ENCODE results near the gene MPIG6B. TPM values are rescaled to one million over a fixed set of nuclear protein-coding genes. Genes with fewer than 3 reads are reported as not detected.
A peak's percentile ranks its signal among the peaks of the same experiment; 100 is the strongest.

MPIG6B gene
- polyA plus RNA-seq, 3 donors: 0.09 to 0.75 (median 0.68) TPM

- Histone ChIP-seq H3K27ac (ENCODE audit: low read depth in 1 of 2, low read length in 2 of 2) (peak within 1 kb of the TSS; percentile 94 to 96), H3K79me2 (ENCODE audit: insufficient read depth, low read length) (peaks cover 53% of the 10 kb centered on the region), H4K20me1 (ENCODE audit: insufficient read depth, low read length) (peaks cover 38% of the 10 kb centered on the region), H2AFZ (ENCODE audit: insufficient read depth, low read depth, low read length, poor library complexity, severe bottlenecking) (no peak within 1 kb of the TSS), H3K4me3 (replicated peaks in 1 of 3; ENCODE audit: low read depth in 2 of 3, low read length in 3 of 3) (peak within 1 kb of the TSS; percentile 68 to 87 (median 81)), H3K4me1 (ENCODE audit: control insufficient read depth in 1 of 2, insufficient read depth in 2 of 2, low read length in 2 of 2) (peaks cover 70 to 84% of the 10 kb centered on the region in 2 donors), H3K9me3 (replicated peaks in 1 of 2; ENCODE audit: control insufficient read depth in 1 of 2, insufficient read depth in 1 of 2, low read length in 2 of 2) (no peaks in the 10 kb centered on the region), H3K9ac (ENCODE audit: insufficient read depth, low read length, poor library complexity, severe bottlenecking) (peak within 1 kb of the TSS; percentile 71), H3K36me3 (replicated peaks in 1 of 2; ENCODE audit: control insufficient read depth in 1 of 2, insufficient read depth in 2 of 2, low read length in 2 of 2) (peaks cover 36% of the 10 kb centered on the region in 2 donors), H3K27me3 (ENCODE audit: control insufficient read depth in 2 of 2, insufficient read depth in 2 of 2, low read length in 2 of 2) (no peaks in the 10 kb centered on the region), H3K4me2 (replicated peaks; ENCODE audit: extremely low read depth, low read length, poor library complexity, severe bottlenecking) (peak within 1 kb of the TSS; percentile 92)
- H3K27me3 Mint-ChIP-seq (ENCODE audit: low read depth in 3 of 3): peaks cover 1 to 6% (median 4%) of the 10 kb centered on the region in 3 donors
- peaks cover 63 to 65% of the 10 kb centered on the region in 2 donors for H3K36me3 Mint-ChIP-seq
- WGBS (ENCODE audit: insufficient coverage): 19% methylated on average over 14 of the region's 36 CpGs
- H3K9me3 Mint-ChIP-seq: peaks cover 0 to 4% (median 0%) of the 10 kb centered on the region in 7 donors
- no peak for TF ChIP-seq CTCF (IDR thresholded peaks at IDR 0.05)
- peaks cover 70% of the 10 kb centered on the region for H3K4me1 Mint-ChIP-seq
- intact Hi-C loops (cut with micrococcal nuclease): loop anchor here (1.0 to 10.0 kb wide), 3 partner anchors 7 to 106 kb away; partner anchors contain the start of gene CLIC1 (in 1 of the 2)
- peak within 1 kb of the TSS; percentile 96 for H3K4me3 Mint-ChIP-seq
- H3K27ac Mint-ChIP-seq: peak within 1 kb of the TSS; percentile 96 to 99 (median 98)
- DNase-seq: no peak
These were observed 5.8 kb downstream of the MPIG6B start, which contains the start of gene DDAH2 for GRCh38 chr6:31728767-31729514. TSS of gene DDAH2 (minus strand) at chr6:31729299. CDS start at chr6:31729161, 138 bp downstream.

GRCh38 chr6:31729515-31729978, 6.4 kb downstream of the MPIG6B start:
- intact Hi-C loops (cut with micrococcal nuclease): loop anchor here (5.0 to 10.0 kb wide), 2 partner anchors 103 to 105 kb away; no protein-coding TSS in a partner anchor
- peak overlapping the region; percentile 96 for H3K4me3 Mint-ChIP-seq
- Histone ChIP-seq H4K20me1 (ENCODE audit: insufficient read depth, low read length) (peaks cover 44% of the 10 kb centered on the region), H3K9ac (ENCODE audit: insufficient read depth, low read length, poor library complexity, severe bottlenecking) (peak overlapping the region; percentile 64), H3K36me3 (replicated peaks in 1 of 2; ENCODE audit: control insufficient read depth in 1 of 2, insufficient read depth in 2 of 2, low read length in 2 of 2) (peaks cover 39 to 40% of the 10 kb centered on the region in 2 donors), H3K9me3 (replicated peaks in 1 of 2; ENCODE audit: control insufficient read depth in 1 of 2, insufficient read depth in 1 of 2, low read length in 2 of 2) (no peaks in the 10 kb centered on the region), H3K4me1 (ENCODE audit: control insufficient read depth in 1 of 2, insufficient read depth in 2 of 2, low read length in 2 of 2) (peaks cover 76 to 90% of the 10 kb centered on the region in 2 donors), H3K79me2 (ENCODE audit: insufficient read depth, low read length) (peaks cover 59% of the 10 kb centered on the region), H3K4me2 (replicated peaks; ENCODE audit: extremely low read depth, low read length, poor library complexity, severe bottlenecking) (peak overlapping the region; percentile 92), H3K27me3 (ENCODE audit: control insufficient read depth in 2 of 2, insufficient read depth in 2 of 2, low read length in 2 of 2) (no peaks in the 10 kb centered on the region), H3K27ac (ENCODE audit: low read depth in 1 of 2, low read length in 2 of 2) (peak overlapping the region; percentile 94 to 96), H3K4me3 (replicated peaks in 1 of 3; ENCODE audit: low read depth in 2 of 3, low read length in 3 of 3) (peak overlapping the region; percentile 68 to 87 (median 81)), H2AFZ (ENCODE audit: insufficient read depth, low read depth, low read length, poor library complexity, severe bottlenecking) (no peak overlapping the region)
- peaks cover 0 to 4% (median 4%) of the 10 kb centered on the region in 3 donors for H3K27me3 Mint-ChIP-seq (ENCODE audit: low read depth in 3 of 3)
- peaks cover 62 to 65% of the 10 kb centered on the region in 2 donors for H3K36me3 Mint-ChIP-seq
- peaks cover 73% of the 10 kb centered on the region for H3K4me1 Mint-ChIP-seq
- peak; percentile 75 to 83 (median 78) for DNase-seq
- H3K9me3 Mint-ChIP-seq: peaks cover 0 to 4% (median 0%) of the 10 kb centered on the region in 7 donors
- WGBS (ENCODE audit: insufficient coverage): under 1% methylated on average over 22 of the region's 29 CpGs
- peak overlapping the region; percentile 96 to 99 (median 98) for H3K27ac Mint-ChIP-seq
- TF ChIP-seq CTCF (IDR thresholded peaks at IDR 0.05): peak; percentile 80
